ENCODE measurements around the gene FAM114A1.

The FAM114A1 gene

DNA sequence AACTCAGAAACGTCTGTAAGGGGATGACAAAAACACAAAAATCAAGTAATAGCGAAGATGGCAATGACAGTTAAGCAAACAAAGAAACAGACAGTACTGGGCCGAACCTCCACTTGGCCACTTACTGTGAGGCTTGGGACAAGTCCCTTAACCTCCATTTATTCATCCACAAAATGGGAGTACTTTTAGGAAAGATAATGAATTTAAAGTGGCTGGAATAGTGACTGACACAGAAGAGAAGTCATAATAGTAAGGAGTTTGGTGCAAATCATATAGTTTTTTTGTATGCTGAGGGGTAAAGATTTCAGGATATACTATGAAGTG lies 9.5 kb upstream of the FAM114A1 start:
- DNase-seq (ENCODE audit: low read depth in 3 of 3) = no peak

- DNase-seq (ENCODE audit: low read depth in 3 of 3) = no peak
These were observed 8.1 kb upstream of the FAM114A1 start for GRCh38 chr4:38859501-38859900.

GRCh38 chr4:38860788-38861424 lies 6.7 kb upstream of the FAM114A1 start:
- DNase-seq (ENCODE audit: low read depth in 3 of 3) = peak in 2 of 3 experiments; percentile 41 to 51

DNA sequence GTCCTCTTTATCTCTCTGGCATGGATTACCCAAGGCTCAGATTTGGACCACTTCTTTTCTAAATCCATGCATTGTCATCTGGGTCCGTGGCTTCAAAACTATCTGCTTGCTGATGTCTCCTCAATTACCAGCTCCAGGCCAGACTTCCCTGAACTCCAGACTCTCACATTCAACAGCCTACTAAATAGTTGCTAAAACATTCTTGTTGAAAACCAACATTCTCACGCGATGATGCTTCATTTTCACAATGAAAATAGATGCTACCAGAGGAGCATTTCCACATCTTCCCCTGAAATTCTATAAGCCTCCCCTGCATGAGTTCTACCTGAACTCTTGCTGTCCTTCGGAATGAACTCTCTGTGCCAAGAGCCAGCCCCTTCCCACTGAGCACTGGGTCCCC lies 5.8 kb upstream of the FAM114A1 start:
- DNase-seq (ENCODE audit: low read depth in 3 of 3) = no peak

DNA sequence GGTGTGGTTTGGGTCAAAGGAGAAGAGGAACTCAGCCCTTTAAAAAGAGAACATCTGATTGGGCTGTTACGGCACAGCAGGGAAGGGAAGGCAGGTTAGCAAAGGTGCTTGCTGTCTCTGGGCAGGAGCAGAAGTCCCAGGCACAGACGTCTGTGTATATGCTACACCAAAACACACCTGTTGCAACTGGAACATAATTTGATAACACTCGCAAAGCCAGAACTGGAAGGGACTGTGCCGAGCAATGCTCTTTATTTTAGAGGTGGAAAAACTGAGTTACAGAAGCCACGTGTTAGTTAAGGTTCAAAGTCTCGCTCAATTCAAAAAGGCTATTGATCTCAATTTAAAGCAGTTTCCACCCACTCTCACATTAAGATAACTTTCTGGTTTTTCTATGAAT lies 2.2 kb upstream of the FAM114A1 start:
- DNase-seq (ENCODE audit: low read depth in 3 of 3) = no peak

DNA sequence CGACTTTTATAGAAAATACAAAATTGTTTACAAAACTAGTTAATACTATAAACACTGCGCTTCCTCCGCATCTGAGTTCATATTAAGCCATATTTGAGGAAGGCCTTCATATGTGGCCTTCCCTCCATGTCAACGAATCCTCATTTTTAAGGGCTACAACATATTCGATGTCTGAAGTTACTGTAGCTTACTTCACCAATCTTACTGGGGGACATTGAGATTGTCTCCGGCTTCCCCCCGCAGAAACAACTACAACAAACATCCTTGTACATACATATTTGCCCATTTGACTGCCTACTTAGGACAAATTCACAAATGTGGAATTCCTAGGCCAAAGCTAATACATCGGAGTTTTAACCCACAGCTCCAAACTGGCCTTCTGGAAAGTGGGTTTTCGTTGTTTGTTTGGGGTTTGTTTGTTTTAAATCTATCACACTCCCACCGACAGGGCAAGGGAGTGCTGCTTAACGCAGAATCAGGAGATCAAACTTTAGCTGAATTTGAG lies 581 bp upstream of the FAM114A1 start:
- DNase-seq (ENCODE audit: low read depth in 3 of 3) = no peak

- no peak for DNase-seq (ENCODE audit: low read depth in 3 of 3)
These were observed 704 bp downstream of the FAM114A1 start for GRCh38 chr4:38868059-38868960.

- DNase-seq (ENCODE audit: low read depth in 3 of 3) = no peak
These were observed 1.9 kb downstream of the FAM114A1 start for GRCh38 chr4:38869511-38869910.

- no peak for DNase-seq (ENCODE audit: low read depth in 3 of 3)
These were observed 2.6 kb downstream of the FAM114A1 start for GRCh38 chr4:38870098-38870808.

GRCh38 chr4:38871593-38871992 lies 4.0 kb downstream of the FAM114A1 start:
- DNase-seq (ENCODE audit: low read depth in 3 of 3) = no peak

DNA sequence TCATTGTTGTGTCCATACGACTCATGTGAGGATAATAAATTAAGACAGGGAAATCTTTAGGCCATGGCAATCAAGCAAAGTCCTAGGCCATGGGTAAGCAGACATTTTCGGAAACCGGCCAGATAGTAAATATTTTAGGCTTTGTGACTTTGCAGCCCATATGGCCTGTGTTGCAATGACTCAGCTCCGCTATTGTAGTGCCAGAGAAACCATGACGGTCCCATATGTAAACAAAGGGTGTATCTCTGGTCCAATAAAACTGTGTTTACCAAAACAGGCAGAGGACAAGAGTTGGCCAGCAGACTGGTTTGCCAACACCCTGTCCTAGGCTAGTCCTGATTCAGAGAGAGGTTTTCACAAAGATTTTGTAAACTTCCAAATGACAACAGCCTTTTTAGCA lies 5.0 kb downstream of the FAM114A1 start:
- DNase-seq (ENCODE audit: low read depth in 3 of 3) = no peak

GRCh38 chr4:38873290-38873944 lies 5.8 kb downstream of the FAM114A1 start:
- DNase-seq (ENCODE audit: low read depth in 3 of 3) = no peak

DNA sequence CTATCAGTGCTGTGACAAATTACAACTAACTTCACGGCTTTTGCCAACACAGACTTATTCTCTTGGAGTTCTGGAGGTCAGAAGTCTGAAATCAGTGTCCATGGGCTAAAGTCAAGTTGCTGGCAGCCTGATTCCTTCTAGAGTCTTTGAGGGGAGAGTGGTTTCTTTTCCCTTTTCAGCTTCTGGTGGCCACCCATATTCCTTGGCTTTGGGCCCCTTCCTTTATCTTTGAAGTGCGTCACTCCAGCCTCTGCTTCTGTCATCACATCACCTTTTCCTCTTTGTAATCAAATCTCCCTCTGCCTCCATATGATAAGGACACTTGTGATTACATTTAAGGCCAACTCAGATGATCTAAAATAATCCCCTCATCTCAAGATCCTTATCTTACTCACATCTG lies 9.0 kb downstream of the FAM114A1 start:
- DNase-seq (ENCODE audit: low read depth in 3 of 3) = no peak

- no peak for DNase-seq (ENCODE audit: low read depth in 3 of 3)
These were observed 16.6 kb downstream of the FAM114A1 start for GRCh38 chr4:38884254-38884653.

- DNase-seq (ENCODE audit: low read depth in 3 of 3) = no peak
These were observed 21.5 kb downstream of the FAM114A1 start for GRCh38 chr4:38889143-38889542.

- DNase-seq (ENCODE audit: low read depth in 3 of 3) = no peak
These were observed 23.7 kb downstream of the FAM114A1 start for GRCh38 chr4:38891051-38891983.

- no peak for DNase-seq (ENCODE audit: low read depth in 3 of 3)
These were observed 26.8 kb downstream of the FAM114A1 start for GRCh38 chr4:38894322-38894982.

GRCh38 chr4:38896940-38897339 lies 29.3 kb downstream of the FAM114A1 start:
- no peak for DNase-seq (ENCODE audit: low read depth in 3 of 3)

GRCh38 chr4:38898245-38898644 lies 30.6 kb downstream of the FAM114A1 start:
- DNase-seq (ENCODE audit: low read depth in 3 of 3) = no peak

DNA sequence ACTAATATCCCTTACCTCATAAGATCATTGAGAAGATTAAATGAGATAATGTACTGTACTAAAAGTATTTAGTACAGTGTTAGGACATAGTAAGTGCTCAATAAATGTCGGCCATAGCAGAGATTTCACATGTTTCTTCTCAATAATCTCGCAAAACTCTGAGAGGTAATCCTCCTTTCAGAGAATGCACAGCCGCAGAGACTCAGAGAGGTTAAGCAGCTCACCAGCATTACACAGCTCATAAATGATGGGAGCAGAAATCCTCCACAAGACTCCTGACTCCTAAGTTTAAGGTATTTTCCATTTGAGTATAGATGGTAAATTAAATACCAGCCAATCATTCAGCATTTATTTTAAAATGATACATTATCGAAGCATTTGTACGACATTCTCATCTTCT lies 34.6 kb downstream of the FAM114A1 start:
- no peak for DNase-seq (ENCODE audit: low read depth in 3 of 3)

All from stimulated activated CD4-positive, alpha-beta T cell treated with anti-CD3 and anti-CD28 coated beads, TNF-alpha, amount 100 ng/mL, for 24 hours (primary cell).